GM21786 (cell line): ENCODE measurements around the gene NR0B2.

ENCODE experiments used
- ATAC-seq: cut with Tn5 transposase; IDR thresholded peaks from one replicate; pipeline ENCODE4 v1.9.1; 2021; ENCODE audit not compliant: unreplicated experiment

The NR0B2 gene

DNA sequence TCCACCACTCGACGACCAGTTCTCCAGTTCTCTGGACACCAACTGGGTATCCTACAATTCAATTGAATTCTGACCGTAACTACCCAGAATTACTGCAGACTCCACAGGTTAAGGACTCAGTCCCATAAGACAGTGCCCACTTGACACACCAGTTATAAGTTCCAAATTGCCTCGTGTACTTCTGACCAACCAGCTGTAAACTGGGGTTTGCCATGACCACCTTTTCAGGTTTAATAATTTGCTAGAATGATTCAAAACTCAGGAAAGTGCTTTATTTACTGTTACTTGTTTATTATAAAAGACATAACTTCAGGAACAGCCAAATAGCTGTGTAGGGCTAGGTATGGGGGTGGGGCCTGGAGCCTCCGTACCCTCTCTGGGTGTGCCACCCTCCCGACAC is 23.0 kb upstream of the NR0B2 start:
- no peak for ATAC-seq

- ATAC-seq: no peak
Measured at GRCh38 chr1:26932531-26932930, 18.8 kb upstream of the NR0B2 start.

- no peak for ATAC-seq
Measured at GRCh38 chr1:26923711-26924110, 9.9 kb upstream of the NR0B2 start.

DNA sequence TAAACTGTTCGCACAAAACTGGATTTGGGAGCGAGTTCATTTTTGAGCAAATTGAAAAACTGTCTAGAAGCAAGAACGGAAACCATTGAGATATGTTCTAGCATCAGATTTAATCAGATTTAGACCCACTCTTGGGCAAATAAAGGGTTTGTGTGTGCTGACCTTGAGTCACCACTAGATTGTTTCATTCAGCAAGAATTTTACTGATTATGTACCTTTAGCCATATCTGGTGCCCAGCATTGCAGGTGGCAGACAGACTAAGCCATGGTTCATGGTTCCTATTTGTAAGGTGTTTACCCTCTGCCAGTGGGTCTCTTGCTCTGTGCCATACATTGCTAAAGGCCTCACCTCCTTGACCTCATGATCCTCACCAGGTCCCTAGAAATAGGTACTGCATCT is 9.1 kb upstream of the NR0B2 start:
- no peak for ATAC-seq

- ATAC-seq: no peak
Measured at GRCh38 chr1:26922431-26922729, 8.6 kb upstream of the NR0B2 start.

GRCh38 chr1:26921540-26922430 is 8.0 kb upstream of the NR0B2 start, which contains the start of gene NUDC:
TSS of gene NUDC (plus strand) at chr1:26921743. CDS start at chr1:26921849, 106 bp downstream.
- ATAC-seq: peak; percentile 95

DNA sequence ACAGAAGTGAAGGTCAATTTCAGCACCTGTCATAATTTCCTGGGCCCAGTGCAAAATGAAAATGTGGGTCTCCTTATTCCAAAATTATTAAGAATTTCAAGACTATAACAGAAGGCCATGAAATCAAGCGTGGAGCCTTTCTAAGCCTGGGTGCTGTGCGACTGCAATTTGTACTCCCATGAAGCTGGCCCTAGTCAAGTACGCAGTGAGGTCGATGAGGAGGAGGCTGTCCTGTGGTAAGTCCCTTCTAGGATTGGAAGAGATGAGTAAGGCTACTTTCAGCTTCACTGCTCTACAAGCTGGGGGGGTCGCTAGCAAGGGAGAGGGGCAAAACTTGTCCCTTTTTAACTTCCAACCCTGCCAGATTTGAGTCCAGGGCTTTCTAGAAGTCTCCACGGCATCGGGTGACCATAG is 7.4 kb upstream of the NR0B2 start:
- peak; percentile 13 for ATAC-seq

DNA sequence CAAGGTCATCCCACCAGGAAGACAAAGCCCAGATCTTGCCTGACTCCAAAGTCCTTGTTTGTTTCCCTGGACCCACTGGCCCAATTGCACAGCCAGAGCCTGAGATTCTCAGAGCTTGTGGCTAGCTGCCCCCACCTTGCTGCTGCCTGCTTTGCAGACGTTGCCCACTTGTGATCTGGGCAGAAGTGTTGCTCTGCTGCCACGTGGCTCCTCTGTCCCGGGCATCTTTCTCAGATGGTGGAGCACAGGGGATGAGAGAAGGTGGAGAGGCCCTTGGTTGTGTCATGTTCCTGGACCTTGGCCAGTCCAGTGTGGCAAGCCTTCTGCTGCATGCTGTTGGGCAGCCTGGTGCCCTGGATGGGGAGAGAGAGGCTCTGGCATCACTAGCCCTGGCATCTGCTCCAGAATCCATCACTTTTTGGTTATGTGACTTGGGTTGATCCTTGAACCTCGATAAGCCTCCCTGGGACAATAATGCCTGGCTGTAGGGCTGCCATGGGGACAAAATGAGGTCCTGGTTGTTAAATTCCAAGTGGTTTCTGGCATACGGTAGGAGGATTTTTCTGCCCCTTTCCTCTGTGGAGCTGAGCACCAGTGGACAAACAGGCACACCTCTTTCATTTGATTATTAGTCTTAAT is 1.5 kb upstream of the NR0B2 start:
- ATAC-seq: no peak

GRCh38 chr1:26913389-26913753 is 404 bp downstream of the NR0B2 start:
- no peak for ATAC-seq

DNA sequence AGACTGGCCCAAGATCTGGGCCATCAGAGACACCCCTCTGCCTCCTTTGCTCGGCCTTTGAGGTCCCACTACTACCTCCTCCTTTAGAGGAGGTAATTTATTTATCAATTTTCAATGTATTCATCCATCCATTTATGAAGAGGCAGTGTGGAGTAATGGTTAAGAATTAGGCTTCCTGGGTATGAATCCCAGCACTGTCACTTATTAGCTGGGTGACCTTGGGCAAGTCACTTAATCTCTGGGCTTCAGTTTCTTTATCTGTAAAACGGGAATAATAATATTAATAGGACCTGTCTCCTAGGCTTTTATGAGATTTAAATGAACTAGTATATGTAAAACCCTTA is 1.7 kb downstream of the NR0B2 start:
- ATAC-seq: no peak

GRCh38 chr1:26911399-26912146 is 2.2 kb downstream of the NR0B2 start:
- ATAC-seq: no peak

DNA sequence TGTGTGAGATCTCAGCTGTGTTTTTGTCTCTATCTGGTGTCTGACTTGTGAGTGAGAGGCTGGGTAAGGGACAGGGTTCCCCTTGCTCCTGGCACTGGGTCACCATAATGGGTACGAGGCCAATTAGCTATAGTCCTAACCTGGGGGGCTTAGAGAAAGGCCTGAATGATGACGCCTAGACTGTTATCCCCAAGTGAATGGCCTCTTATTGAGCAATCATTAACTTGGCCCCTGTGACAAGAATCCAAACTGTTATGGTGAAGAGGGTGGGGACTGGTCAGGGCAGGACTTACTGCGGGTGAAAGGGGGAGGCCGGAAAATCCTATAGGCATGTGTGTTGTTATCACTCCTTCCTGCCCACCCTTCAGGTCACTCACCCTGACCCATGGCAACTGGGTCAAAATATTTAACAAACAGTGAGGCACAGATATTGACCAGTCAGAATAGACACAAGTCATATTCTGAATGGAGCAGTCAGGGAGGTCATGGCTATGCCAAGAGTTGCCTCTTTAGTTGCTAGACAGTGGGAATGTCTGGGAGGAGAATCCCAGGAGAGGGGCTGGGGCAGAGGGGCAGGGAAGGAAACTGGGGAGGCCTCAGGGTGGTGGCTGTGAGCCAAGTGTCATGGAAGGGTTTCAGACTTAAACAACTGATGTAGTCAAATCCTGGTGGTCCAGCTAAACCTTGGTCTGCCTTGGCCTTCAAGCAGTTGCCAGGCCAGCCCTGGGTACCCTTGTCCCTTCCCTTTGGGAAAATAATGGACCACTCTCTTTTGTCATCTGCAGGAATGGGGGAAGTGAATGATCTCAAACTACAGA is 3.2 kb downstream of the NR0B2 start:
- no peak for ATAC-seq

- ATAC-seq: no peak
Measured at GRCh38 chr1:26909951-26910342, 3.8 kb downstream of the NR0B2 start.

DNA sequence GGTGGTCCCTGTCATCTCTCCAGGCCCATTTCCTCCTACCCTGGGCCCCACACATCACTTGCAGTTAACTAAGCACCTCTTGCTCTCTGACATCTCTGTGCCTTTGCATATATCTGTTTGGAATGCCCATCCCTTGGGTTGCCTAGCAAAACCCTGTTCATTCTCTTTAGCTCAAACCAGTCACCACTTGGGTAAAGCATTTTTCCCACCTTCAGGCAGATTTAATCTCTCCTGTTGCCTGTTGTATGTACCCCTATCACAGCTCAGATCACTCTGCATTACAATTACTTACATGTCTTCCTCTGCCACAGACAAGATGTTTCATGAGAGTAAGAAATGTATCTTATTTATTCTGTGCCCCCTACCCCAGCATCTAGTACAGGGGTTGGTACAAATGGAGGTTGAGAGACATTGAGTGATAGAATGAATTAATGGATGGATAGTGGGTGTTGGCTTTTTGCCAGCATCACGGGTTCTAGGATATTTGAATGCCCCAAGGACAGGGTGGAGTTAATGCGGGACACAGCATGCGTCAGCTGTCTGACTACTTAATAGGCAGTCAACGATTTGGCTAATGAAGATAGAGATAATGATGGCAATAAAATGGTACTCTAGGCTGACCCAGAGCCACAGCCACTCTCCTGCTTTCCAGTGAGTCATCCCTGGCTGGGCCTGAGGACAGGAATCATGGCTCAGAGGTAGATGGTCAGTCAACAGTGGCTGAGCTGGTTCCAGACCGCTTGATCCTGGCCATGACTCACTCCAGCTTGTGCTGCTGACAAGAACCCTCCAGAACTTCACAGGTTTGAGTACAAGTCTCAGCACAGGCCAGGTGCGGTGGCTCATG is 6.5 kb downstream of the NR0B2 start:
- ATAC-seq: no peak

- ATAC-seq: no peak
Measured at GRCh38 chr1:26900815-26901511, 12.8 kb downstream of the NR0B2 start.

DNA sequence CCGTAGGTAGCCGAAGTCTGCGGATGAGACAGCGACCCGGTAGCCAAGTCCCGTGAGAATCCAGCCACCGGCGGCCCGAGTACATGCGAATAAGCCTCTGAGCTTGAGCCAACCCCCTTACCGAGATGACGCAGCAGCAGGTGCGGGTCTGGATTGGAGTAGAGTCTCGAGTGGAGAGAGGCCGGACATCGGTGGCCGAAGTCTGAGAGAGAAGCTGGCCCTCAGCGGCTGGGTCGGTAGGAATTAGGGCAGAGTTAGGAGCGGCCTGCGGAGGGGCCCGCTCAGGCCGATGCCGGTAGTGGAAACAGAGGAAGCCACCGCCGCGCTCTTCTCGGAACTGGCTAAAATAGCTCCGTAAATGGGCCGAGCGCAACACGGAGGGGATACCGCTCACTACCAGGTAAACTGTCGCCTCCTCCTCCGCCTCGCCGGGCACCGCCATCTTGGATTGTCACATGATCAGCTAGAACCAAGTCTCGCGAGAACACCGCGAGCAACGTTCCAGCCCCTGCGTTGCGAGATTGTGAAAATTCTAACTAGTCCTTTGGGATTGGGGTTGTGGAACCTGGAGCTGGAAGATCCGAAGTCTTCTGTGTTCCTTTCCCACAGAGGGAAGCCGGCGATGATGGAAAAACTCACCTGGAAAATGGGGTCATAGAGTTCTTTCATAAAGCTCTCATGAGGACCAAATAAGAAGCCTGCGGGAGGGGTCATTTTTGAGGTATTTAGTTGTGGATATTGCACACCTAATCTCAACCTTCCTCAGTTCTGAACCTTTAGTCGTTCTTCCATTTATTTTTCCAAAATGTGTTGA is 13.6 kb downstream of the NR0B2 start, which contains the start of gene GPATCH3:
Gene GPATCH3, minus strand, starts transcription at position 467 of the 814 bp plus-strand sequence. Its CDS starts 25 bp downstream, at position 442.
- ATAC-seq: no peak

DNA sequence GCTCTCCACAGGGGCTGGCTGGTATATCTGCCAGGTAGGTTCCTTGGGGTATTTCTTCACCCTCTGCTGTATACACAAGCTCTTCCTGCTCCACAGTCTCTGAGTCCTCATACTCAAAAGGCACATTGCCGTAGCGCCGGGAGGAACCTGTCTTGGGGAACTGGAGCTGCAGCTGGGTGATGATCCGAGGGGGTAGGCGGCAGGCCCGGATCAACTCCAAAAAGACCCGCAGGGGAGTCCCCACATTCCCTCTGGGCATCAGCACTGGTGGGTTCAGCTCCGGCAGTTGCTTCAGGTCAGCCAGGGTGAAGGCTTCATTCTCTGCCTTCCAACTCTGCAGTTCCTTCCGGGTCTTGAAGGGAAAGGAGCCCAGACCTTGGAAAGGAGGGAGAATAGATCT is 16.4 kb downstream of the NR0B2 start:
- ATAC-seq: no peak

DNA sequence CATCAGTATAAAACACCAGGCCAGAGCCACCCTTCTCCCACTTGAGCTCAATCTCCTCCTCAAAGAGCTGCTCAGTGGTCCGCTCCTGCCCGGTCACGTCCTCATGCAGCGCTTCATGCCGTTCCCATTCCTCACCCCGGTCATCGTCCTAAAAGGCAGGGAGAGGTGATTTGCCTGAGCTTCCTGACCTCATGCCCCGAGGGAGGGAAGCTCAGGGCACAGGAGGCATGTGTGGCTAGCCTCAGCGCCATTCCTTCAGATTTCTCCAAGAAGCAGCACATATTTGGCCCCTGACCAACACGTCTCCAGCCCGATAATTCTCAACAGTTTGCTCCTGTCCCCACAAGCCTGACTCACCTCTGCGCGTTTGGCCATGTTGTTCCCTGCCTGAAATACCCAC is 19.5 kb downstream of the NR0B2 start:
- no peak for ATAC-seq

DNA sequence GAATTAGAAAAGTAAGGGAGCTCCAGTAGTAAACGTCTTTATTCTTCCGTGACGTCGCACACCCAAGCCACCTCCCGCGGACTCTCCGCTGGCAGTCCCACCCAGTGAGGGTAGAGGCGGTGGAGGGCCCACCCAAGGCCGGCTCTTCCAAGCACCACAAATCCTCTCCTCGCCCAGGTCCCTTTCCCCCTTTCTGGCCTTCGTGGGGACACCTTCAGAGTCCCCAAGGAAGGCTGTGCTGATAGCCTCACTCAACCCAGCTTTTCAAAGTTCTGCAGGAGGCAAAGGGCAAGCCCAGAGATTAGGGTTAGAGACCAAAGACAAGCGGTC is 23.3 kb downstream of the NR0B2 start:
- ATAC-seq: peak; percentile 23
